Panc1 (cell line): ENCODE data around the gene MEGF11. TPM values are rescaled to one million over a fixed set of nuclear protein-coding genes. Genes with fewer than 3 reads are reported as not detected.

ENCODE experiments used
- ATAC-seq: fragments of 200-7000 bp; cut with Tn5 transposase; 2 replicates; pipeline ENCODE4 v1.9.1; 2020; ENCODE audit warnings: mild to moderate bottlenecking, moderate library complexity
- BruUV-seq: library from RNA; stranded (reverse); fragments of 400-500 nt; replicated peaks from 2 replicates; lab custom pipeline; 2021; lab: Mats Ljungman, UMichigan
- CTCF ChIA-PET: fragments of 300-600 bp; sonication (Branson Sonifier 250); formaldehyde crosslinking; loops from one replicate; lab custom pipeline; 2022; ENCODE audit warnings: antibody characterized with exemption; lab: Charles Lee
- POLR2A ChIA-PET: fragments of 300-600 bp; sonication (Branson Sonifier 250); formaldehyde crosslinking; loops from one replicate; lab custom pipeline; 2022; ENCODE audit warnings: antibody characterized with exemption; lab: Charles Lee
- DNase-seq: peaks from one replicate; pipeline ENCODE4 v3.0.0-alpha.2; 2010; ENCODE audit warnings: low read depth, low spot score
- H3K27ac ChIP-seq: 2 replicates; pipeline ENCODE4 v1.5.1; 2011; ENCODE audit warnings: mild to moderate bottlenecking, low read length, inconsistent platforms
- H3K27me3 ChIP-seq: fragments of 200-500 bp; sonication (Bioruptor generic); 2 replicates; pipeline ENCODE4 v1.6.0; 2014; ENCODE audit warnings: low read length, inconsistent platforms; ENCODE audit not compliant: control insufficient read depth, insufficient read depth
- H3K36me3 ChIP-seq: fragments of 200-500 bp; sonication (Bioruptor generic); 2 replicates; pipeline ENCODE4 v1.5.1; 2014; ENCODE audit warnings: inconsistent platforms, mild to moderate bottlenecking, low read length, moderate library complexity; ENCODE audit not compliant: control insufficient read depth, insufficient read depth
- H3K4me1 ChIP-seq: 2 replicates; pipeline ENCODE4 v1.5.1; 2011; ENCODE audit warnings: inconsistent platforms, mild to moderate bottlenecking, low read length, moderate library complexity; ENCODE audit not compliant: control insufficient read depth, insufficient read depth
- H3K4me3 ChIP-seq, 2 experiments: 2 replicates each; pipeline ENCODE4 v1.5.1; 2011 to 2012; ENCODE audit warnings: low read depth in 2 of 2, low read length in 2 of 2, mild to moderate bottlenecking in 2 of 2, inconsistent platforms in 1 of 2, moderate library complexity in 1 of 2
- H3K9me3 ChIP-seq: fragments of 200-500 bp; sonication (Bioruptor generic); 2 replicates; pipeline ENCODE4 v1.5.1; 2014; ENCODE audit warnings: low read depth, mild to moderate bottlenecking, inconsistent platforms, low read length, moderate library complexity; ENCODE audit not compliant: control insufficient read depth, insufficient read depth
- POLR2AphosphoS5 ChIP-seq: IDR thresholded peaks from 2 replicates; pipeline ENCODE4 v1.6.1; 2012; ENCODE audit warnings: mild to moderate bottlenecking, low read depth, low read length, moderate library complexity
- SIN3A ChIP-seq: IDR thresholded peaks from 2 replicates; pipeline ENCODE4 v1.6.1; 2012; ENCODE audit warnings: low read depth, mild to moderate bottlenecking, low read length, moderate library complexity, borderline replicate concordance; ENCODE audit not compliant: insufficient read depth
- TCF7L2 ChIP-seq: IDR thresholded peaks from 2 replicates; pipeline ENCODE4 v1.6.1; 2011; ENCODE audit warnings: mild to moderate bottlenecking, low read depth, low read length, inconsistent platforms
- in situ Hi-C: cut with HindIII; loops from 2 replicates; pipeline ENCODE4 v1.10.0; 2016; ENCODE audit warnings: low sequenced_read_pairs, low pct_unique_long_range_greater_than_20kb
- intact Hi-C: fragments of 100-400 bp; cut with micrococcal nuclease; formaldehyde crosslinking; loops from one replicate; pipeline ENCODE4 v1.10.0; 2022; ENCODE audit not compliant: unreplicated experiment
- total RNA-seq: library from RNA; stranded (reverse); gene quantifications from one replicate; pipeline ENCODE4 v1.2.1, GENCODE V29; 2021; ENCODE audit not compliant: unreplicated experiment
- TF ChIP-seq, protein P1 (sequence below), 2 experiments: IDR thresholded peaks; 2 replicates each; pipeline ENCODE4 v1.6.1; 2011 to 2012; ENCODE audit warnings: low read depth in 2 of 2, control low read depth in 1 of 2, low read length in 1 of 2, mild to moderate bottlenecking in 1 of 2, moderate library complexity in 1 of 2; ENCODE audit not compliant: insufficient read depth in 1 of 2
- TF ChIP-seq, protein P2 (sequence below): fragments of 450-650 bp; IDR thresholded peaks from 2 replicates; pipeline ENCODE4 v1.5.1; 2017; ENCODE audit warnings: mild to moderate bottlenecking

The MEGF11 gene
- total RNA-seq, 1 experiment from 2014 or later, result 0.95 TPM

DNA sequence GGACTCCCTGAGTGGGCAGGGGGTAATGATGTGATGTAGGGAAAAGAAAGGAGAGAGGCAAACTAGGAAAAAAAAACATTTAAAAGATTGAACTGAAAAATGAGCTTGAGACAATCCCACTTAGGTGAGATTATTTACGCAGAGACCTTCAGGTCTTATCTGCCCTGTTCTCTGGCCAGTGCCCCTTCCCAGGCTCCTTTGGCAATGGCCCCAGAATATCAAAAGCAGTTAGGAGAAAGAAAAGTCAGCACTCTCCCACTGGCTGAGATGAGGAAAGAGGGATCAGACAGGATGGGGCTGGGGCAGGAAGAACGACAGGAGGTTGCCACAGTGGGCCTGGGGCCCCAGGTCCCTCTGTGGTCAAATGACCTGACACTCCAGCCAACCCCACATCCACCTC, 105.4 kb downstream of the MEGF11 start:
- H3K27ac ChIP-seq, result no peak overlapping the region
- no peaks in the 10 kb centered on the region for H3K36me3 ChIP-seq
- H3K27me3 ChIP-seq, result peaks cover 8% of the 10 kb centered on the region; the same call in 1 of the 2 replicates
- POLR2A ChIA-PET, result no interaction called here
- no peaks in the 10 kb centered on the region for H3K4me1 ChIP-seq
- CTCF ChIA-PET, result no interaction called here
- in situ Hi-C loops (no loop called here), intact Hi-C loops (no loop called here)
- no peak for DNase-seq
- no peaks in the 10 kb centered on the region for H3K9me3 ChIP-seq
- TF ChIP-seq POLR2AphosphoS5 (no peak), TCF7L2 (no peak), SIN3A (no peak)
- TF ChIP-seq, protein P1, sequence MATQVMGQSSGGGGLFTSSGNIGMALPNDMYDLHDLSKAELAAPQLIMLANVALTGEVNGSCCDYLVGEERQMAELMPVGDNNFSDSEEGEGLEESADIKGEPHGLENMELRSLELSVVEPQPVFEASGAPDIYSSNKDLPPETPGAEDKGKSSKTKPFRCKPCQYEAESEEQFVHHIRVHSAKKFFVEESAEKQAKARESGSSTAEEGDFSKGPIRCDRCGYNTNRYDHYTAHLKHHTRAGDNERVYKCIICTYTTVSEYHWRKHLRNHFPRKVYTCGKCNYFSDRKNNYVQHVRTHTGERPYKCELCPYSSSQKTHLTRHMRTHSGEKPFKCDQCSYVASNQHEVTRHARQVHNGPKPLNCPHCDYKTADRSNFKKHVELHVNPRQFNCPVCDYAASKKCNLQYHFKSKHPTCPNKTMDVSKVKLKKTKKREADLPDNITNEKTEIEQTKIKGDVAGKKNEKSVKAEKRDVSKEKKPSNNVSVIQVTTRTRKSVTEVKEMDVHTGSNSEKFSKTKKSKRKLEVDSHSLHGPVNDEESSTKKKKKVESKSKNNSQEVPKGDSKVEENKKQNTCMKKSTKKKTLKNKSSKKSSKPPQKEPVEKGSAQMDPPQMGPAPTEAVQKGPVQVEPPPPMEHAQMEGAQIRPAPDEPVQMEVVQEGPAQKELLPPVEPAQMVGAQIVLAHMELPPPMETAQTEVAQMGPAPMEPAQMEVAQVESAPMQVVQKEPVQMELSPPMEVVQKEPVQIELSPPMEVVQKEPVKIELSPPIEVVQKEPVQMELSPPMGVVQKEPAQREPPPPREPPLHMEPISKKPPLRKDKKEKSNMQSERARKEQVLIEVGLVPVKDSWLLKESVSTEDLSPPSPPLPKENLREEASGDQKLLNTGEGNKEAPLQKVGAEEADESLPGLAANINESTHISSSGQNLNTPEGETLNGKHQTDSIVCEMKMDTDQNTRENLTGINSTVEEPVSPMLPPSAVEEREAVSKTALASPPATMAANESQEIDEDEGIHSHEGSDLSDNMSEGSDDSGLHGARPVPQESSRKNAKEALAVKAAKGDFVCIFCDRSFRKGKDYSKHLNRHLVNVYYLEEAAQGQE (IDR thresholded peaks at IDR 0.05; ENCODE audit: insufficient read depth in 1 of 2, low read depth in 2 of 2, low read length in 1 of 2), result no peak
- TF ChIP-seq, protein P2, sequence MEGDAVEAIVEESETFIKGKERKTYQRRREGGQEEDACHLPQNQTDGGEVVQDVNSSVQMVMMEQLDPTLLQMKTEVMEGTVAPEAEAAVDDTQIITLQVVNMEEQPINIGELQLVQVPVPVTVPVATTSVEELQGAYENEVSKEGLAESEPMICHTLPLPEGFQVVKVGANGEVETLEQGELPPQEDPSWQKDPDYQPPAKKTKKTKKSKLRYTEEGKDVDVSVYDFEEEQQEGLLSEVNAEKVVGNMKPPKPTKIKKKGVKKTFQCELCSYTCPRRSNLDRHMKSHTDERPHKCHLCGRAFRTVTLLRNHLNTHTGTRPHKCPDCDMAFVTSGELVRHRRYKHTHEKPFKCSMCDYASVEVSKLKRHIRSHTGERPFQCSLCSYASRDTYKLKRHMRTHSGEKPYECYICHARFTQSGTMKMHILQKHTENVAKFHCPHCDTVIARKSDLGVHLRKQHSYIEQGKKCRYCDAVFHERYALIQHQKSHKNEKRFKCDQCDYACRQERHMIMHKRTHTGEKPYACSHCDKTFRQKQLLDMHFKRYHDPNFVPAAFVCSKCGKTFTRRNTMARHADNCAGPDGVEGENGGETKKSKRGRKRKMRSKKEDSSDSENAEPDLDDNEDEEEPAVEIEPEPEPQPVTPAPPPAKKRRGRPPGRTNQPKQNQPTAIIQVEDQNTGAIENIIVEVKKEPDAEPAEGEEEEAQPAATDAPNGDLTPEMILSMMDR, result no peak
- ATAC-seq, result no peak
- no TSS peak for BruUV-seq
- H3K4me3 ChIP-seq, result no peak overlapping the region

DNA sequence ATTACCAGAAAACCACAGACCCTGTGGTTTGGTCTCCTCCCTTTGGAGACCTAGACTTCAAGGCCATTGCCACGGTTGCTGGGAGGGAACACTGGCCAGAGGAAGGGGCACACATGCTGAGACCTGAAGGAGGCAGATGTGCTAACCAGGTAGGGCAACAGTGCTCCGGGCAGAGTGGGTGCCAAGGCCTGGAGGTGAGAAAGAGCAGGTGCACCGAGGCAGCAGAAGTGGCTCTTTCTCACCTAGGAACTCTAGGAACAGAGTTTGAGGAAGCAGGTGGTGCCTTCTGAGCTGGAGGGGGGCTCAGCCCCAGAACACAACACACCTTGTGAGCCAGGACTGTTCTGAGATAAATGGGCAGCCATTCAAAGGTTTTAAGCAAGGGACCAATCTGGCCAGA, 106.1 kb downstream of the MEGF11 start:
- ATAC-seq (no peak), DNase-seq (no peak)
- Histone ChIP-seq H3K36me3 (no peaks in the 10 kb centered on the region), H3K4me3 (no peak overlapping the region), H3K9me3 (no peaks in the 10 kb centered on the region), H3K4me1 (no peaks in the 10 kb centered on the region), H3K27ac (no peak overlapping the region), H3K27me3 (peaks cover 8% of the 10 kb centered on the region; the same call in 1 of the 2 replicates)
- no TSS peak for BruUV-seq
- CTCF ChIA-PET, result no interaction called here
- POLR2A ChIA-PET, result no interaction called here
- in situ Hi-C loops (no loop called here), intact Hi-C loops (no loop called here)
- TF ChIP-seq, protein P1 (IDR thresholded peaks at IDR 0.05; ENCODE audit: insufficient read depth in 1 of 2, low read depth in 2 of 2, low read length in 1 of 2), result no peak
- no peak for TF ChIP-seq SIN3A
